Transverse colon (tissue), 4 donors: ENCODE measurements around the gene GPR89A.
"Not testable (repeated sequence)": the region's sequence is repeated elsewhere in the genome, so short reads cannot be mapped to it uniquely, and the experiment has no call there.

ENCODE experiments used
- CTCF ChIP-seq, 5 experiments: fragments of 200-600 bp in 3 of 5; fragments of 450-650 bp in 2 of 5; sonication (generic) in 3 of 5; IDR thresholded peaks; 1 replicate in 2 of 5; 2 replicates in 3 of 5; pipeline ENCODE4 v1.5.1; 2016 to 2017; ENCODE audit warnings: antibody characterized with exemption in 5 of 5, inconsistent platforms in 3 of 5, mild to moderate bottlenecking in 2 of 5, moderate library complexity in 1 of 5
- EP300 ChIP-seq: sonication (generic); formaldehyde crosslinking; IDR thresholded peaks from one replicate; pipeline ENCODE4 v1.6.1; 2017; ENCODE audit warnings: antibody characterized with exemption, low read depth
- POLR2A ChIP-seq: fragments of 450-650 bp; IDR thresholded peaks from one replicate; pipeline ENCODE4 v1.6.1; 2016; ENCODE audit warnings: antibody characterized with exemption, mild to moderate bottlenecking, moderate library complexity
- POLR2AphosphoS5 ChIP-seq, 3 donors: sonication (generic); formaldehyde crosslinking; IDR thresholded peaks; one replicate each; pipeline ENCODE4 v1.6.1; 2016; ENCODE audit warnings: antibody characterized with exemption in 3 of 3

- not testable (repeated sequence) for TF ChIP-seq POLR2AphosphoS5 (IDR thresholded peaks at IDR 0.05); POLR2A; CTCF (IDR thresholded peaks at IDR 0.05); EP300
These were observed 78.3 kb downstream of the GPR89A start for GRCh38 chr1:145686078-145686477.
